ENCODE data around the gene MECR.
"Not testable (repeated sequence)": the region's sequence is repeated elsewhere in the genome, so short reads cannot be mapped to it uniquely, and the experiment has no call there.

GRCh38 chr1:29222260-29222659, 8.5 kb downstream of the MECR start:
- TF ChIP-seq POLR2AphosphoS5 (IDR thresholded peaks at IDR 0.05; ENCODE audit: borderline replicate concordance, low read depth, low read length); FOXP2 (optimal IDR thresholded peaks at IDR 0.05; ENCODE audit: control extremely low read depth, extremely low read length, insufficient read depth): not testable (repeated sequence)

Data from SK-N-MC (cell line).